IMR-90 (cell line): ENCODE data around the gene NACC2. TPM values are rescaled to one million over a fixed set of nuclear protein-coding genes. Genes with fewer than 3 reads are reported as not detected.

Source experiments
- ATAC-seq: fragments of 200-7000 bp; cut with Tn5 transposase; 2 replicates; pipeline ENCODE4 v1.9.1; 2020; ENCODE audit warnings: low read depth, mild to moderate bottlenecking, moderate library complexity
- BruUV-seq: library from RNA; stranded (reverse); fragments of 400-500 nt; replicated peaks from 2 replicates; lab custom pipeline; 2021; lab: Mats Ljungman, UMichigan
- CTCF ChIA-PET: fragments of 300-600 bp; formaldehyde crosslinking; extraction: SDS; loops from one replicate; lab custom pipeline; 2021; ENCODE audit warnings: antibody characterized with exemption; lab: Yijun Ruan, JAX
- POLR2A ChIA-PET: fragments of 300-600 bp; sonication (Branson Sonifier 250); formaldehyde crosslinking; loops from one replicate; lab custom pipeline; 2022; ENCODE audit warnings: antibody characterized with exemption; ENCODE audit not compliant: unreplicated experiment; lab: Charles Lee
- DNase-seq: peaks from one replicate; pipeline ENCODE4 v3.0.0; 2013
- H2AFZ ChIP-seq: replicated peaks from 2 replicates; pipeline ENCODE3; 2013; ENCODE audit warnings: low read length, mild to moderate bottlenecking; ENCODE audit not compliant: poor library complexity
- H2AK5ac ChIP-seq: 2 replicates; pipeline ENCODE4 v1.6.1; 2013; ENCODE audit warnings: low read depth, low read length, inconsistent platforms
- H2AK9ac ChIP-seq: replicated peaks from 2 replicates; pipeline ENCODE3; 2013; ENCODE audit warnings: mild to moderate bottlenecking, low read depth, low read length, moderate library complexity; ENCODE audit not compliant: poor library complexity
- H2BK120ac ChIP-seq: 2 replicates; pipeline ENCODE4 v1.6.1; 2013; ENCODE audit warnings: low read depth, low read length, inconsistent platforms
- H2BK15ac ChIP-seq: 3 replicates; pipeline ENCODE4 v1.6.1; 2013; ENCODE audit warnings: low read depth, low read length, inconsistent platforms
- H2BK20ac ChIP-seq: 2 replicates; pipeline ENCODE4 v1.6.1; 2013; ENCODE audit warnings: low read depth, mild to moderate bottlenecking, inconsistent platforms, low read length, moderate library complexity
- H2BK5ac ChIP-seq: 2 replicates; pipeline ENCODE4 v1.6.1; 2013; ENCODE audit warnings: mild to moderate bottlenecking, low read depth, low read length, inconsistent platforms; ENCODE audit not compliant: poor library complexity, severe bottlenecking
- H3K14ac ChIP-seq: replicated peaks from 2 replicates; pipeline ENCODE4 v1.6.1; 2013; ENCODE audit warnings: low read depth, low read length, inconsistent platforms
- H3K18ac ChIP-seq: 2 replicates; pipeline ENCODE4 v1.6.1; 2013; ENCODE audit warnings: low read depth, low read length, control low read depth
- H3K23ac ChIP-seq: 2 replicates; pipeline ENCODE4 v1.6.1; 2013; ENCODE audit warnings: low read depth, low read length, inconsistent platforms
- H3K27ac ChIP-seq: 2 replicates; pipeline ENCODE4 v1.5.1; 2013; ENCODE audit warnings: mild to moderate bottlenecking, control low read depth, low read length; ENCODE audit not compliant: insufficient read depth
- H3K27me3 ChIP-seq: 2 replicates; pipeline ENCODE4 v1.6.1; 2013; ENCODE audit warnings: low read length; ENCODE audit not compliant: control insufficient read depth, insufficient read depth
- H3K36me3 ChIP-seq: 2 replicates; pipeline ENCODE4 v1.6.1; 2013; ENCODE audit warnings: low read length, mixed read lengths; ENCODE audit not compliant: control insufficient read depth, insufficient read depth
- H3K4ac ChIP-seq: 2 replicates; pipeline ENCODE4 v1.6.1; 2013; ENCODE audit warnings: low read depth, low read length, inconsistent platforms
- H3K4me1 ChIP-seq: 2 replicates; pipeline ENCODE4 v1.6.1; 2013; ENCODE audit warnings: low read length, mixed read lengths; ENCODE audit not compliant: control insufficient read depth, insufficient read depth
- H3K4me2 ChIP-seq: 2 replicates; pipeline ENCODE4 v1.6.1; 2013; ENCODE audit warnings: low read depth, mild to moderate bottlenecking, control low read depth, low read length, moderate library complexity
- H3K4me3 ChIP-seq: 2 replicates; pipeline ENCODE4 v1.5.1; 2013; ENCODE audit warnings: low read depth, mild to moderate bottlenecking, control low read depth, low read length, moderate library complexity; ENCODE audit not compliant: insufficient read depth
- H3K56ac ChIP-seq: 2 replicates; pipeline ENCODE4 v1.6.1; 2013; ENCODE audit warnings: low read length, inconsistent platforms; ENCODE audit not compliant: insufficient read depth; ENCODE audit errors: extremely low read depth
- H3K79me1 ChIP-seq, 2 experiments: 2 replicates each; pipeline ENCODE4 v1.6.1; 2013; ENCODE audit warnings: low read length in 2 of 2, inconsistent platforms in 1 of 2, low read depth in 1 of 2
- H3K9ac ChIP-seq: 2 replicates; pipeline ENCODE4 v1.6.1; 2013; ENCODE audit warnings: low read depth, low read length, control low read depth
- H3K9me1 ChIP-seq: 2 replicates; pipeline ENCODE4 v1.6.1; 2013; ENCODE audit warnings: low read length, inconsistent platforms; ENCODE audit not compliant: insufficient read depth
- H3K9me3 ChIP-seq: 2 replicates; pipeline ENCODE4 v1.6.1; 2013; ENCODE audit warnings: low read length; ENCODE audit not compliant: control insufficient read depth, insufficient read depth
- H4K20me1 ChIP-seq: 2 replicates; pipeline ENCODE4 v1.6.1; 2013; ENCODE audit warnings: low read length, inconsistent platforms; ENCODE audit not compliant: insufficient read depth
- H4K5ac ChIP-seq: 2 replicates; pipeline ENCODE4 v1.6.1; 2013; ENCODE audit warnings: mild to moderate bottlenecking, low read depth, low read length, control low read depth
- H4K8ac ChIP-seq, 2 experiments: 2 replicates each; pipeline ENCODE4 v1.6.1; 2013; ENCODE audit warnings: low read depth in 2 of 2, low read length in 2 of 2, control low read depth in 1 of 2, inconsistent platforms in 1 of 2
- H4K91ac ChIP-seq: 2 replicates; pipeline ENCODE4 v1.6.1; 2013; ENCODE audit warnings: low read depth, low read length, inconsistent platforms; ENCODE audit not compliant: insufficient read depth
- CEBPB ChIP-seq: IDR thresholded peaks from 2 replicates; pipeline ENCODE4 v1.6.1; 2012; ENCODE audit warnings: low read depth, low read length, improper control_type of control experiment
- CHD1 ChIP-seq: IDR thresholded peaks from 2 replicates; pipeline ENCODE4 v1.6.1; 2012; ENCODE audit warnings: low read depth, low read length, improper control_type of control experiment
- ELK1 ChIP-seq: fragments of 150-350 bp; IDR thresholded peaks from 2 replicates; pipeline ENCODE4 v1.6.1; 2016; ENCODE audit warnings: low read depth, mild to moderate bottlenecking, low read length, moderate library complexity, borderline replicate concordance
- MAFK ChIP-seq: IDR thresholded peaks from 2 replicates; pipeline ENCODE4 v1.6.1; 2012; ENCODE audit warnings: low read depth, low read length, improper control_type of control experiment
- MAZ ChIP-seq: IDR thresholded peaks from 2 replicates; pipeline ENCODE4 v1.6.1; 2012; ENCODE audit warnings: low read depth, mild to moderate bottlenecking, low read length, improper control_type of control experiment, moderate library complexity, borderline replicate concordance
- MXI1 ChIP-seq: IDR thresholded peaks from 2 replicates; pipeline ENCODE4 v1.6.1; 2012; ENCODE audit warnings: low read depth, mild to moderate bottlenecking, low read length, moderate library complexity, borderline replicate concordance
- POLR2A ChIP-seq: IDR thresholded peaks from 2 replicates; pipeline ENCODE4 v1.6.1; 2012; ENCODE audit warnings: mild to moderate bottlenecking, low read depth, low read length
- RAD21 ChIP-seq: IDR thresholded peaks from 2 replicates; pipeline ENCODE4 v1.6.1; 2012; ENCODE audit warnings: low read length, improper control_type of control experiment
- RCOR1 ChIP-seq: IDR thresholded peaks from 2 replicates; pipeline ENCODE4 v1.6.1; 2012; ENCODE audit warnings: mild to moderate bottlenecking, low read length, improper control_type of control experiment; ENCODE audit not compliant: insufficient replicate concordance
- RFX5 ChIP-seq: IDR thresholded peaks from 2 replicates; pipeline ENCODE4 v1.8.0; 2012; ENCODE audit warnings: low read depth, mild to moderate bottlenecking, low read length, moderate library complexity
- USF2 ChIP-seq: fragments of 150-350 bp; IDR thresholded peaks from 2 replicates; pipeline ENCODE4 v1.6.1; 2017; ENCODE audit warnings: mild to moderate bottlenecking, antibody characterized with exemption, low read length, low read depth
- WGBS, 2 experiments: methylation state at CpG; one replicate each; pipeline versions ENCODE4 v1.1.5 to v1.1.7; 2013; ENCODE audit warnings: missing lambda C conversion rate in 2 of 2; ENCODE audit not compliant: insufficient read length in 1 of 2; ENCODE audit errors: extremely low coverage in 2 of 2; 5-methylcytosine and 5-hydroxymethylcytosine counted together
- dilution Hi-C: fragments of 300-500 bp; cut with HindIII; formaldehyde crosslinking; loops from one replicate; pipeline ENCODE4 v1.14.3; 2018; ENCODE audit warnings: low sequenced_read_pairs; ENCODE audit not compliant: unreplicated experiment
- in situ Hi-C: fragments of 300-500 bp; cut with MboI; formaldehyde crosslinking; loops from 3 replicates; pipeline ENCODE4 v1.14.3; 2019; ENCODE audit warnings: low sequenced_read_pairs, inconsistent platforms, mixed read lengths
- intact Hi-C: fragments of 100-400 bp; cut with micrococcal nuclease; formaldehyde crosslinking; loops from 2 replicates; pipeline ENCODE4 v1.10.0; 2022
- polyA plus RNA-seq, 3 experiments: library from polyadenylated mRNA; depleted of rRNA; stranded (reverse); fragments of >200 nt; gene quantifications; 2 replicates each; pipeline ENCODE4 v1.2.3, GENCODE V29; 2012; ENCODE audit warnings: low replicate concordance in 1 of 3
- total RNA-seq: library from RNA; depleted of rRNA; stranded (reverse); fragments of >200 nt; gene quantifications from 2 replicates; pipeline ENCODE4 v1.2.3, GENCODE V29; 2012

Gene NACC2
- total and polyA plus RNA-seq, 2 of the 4 experiments (the other 2 are of a cell fraction) = 7.9 to 19.0 TPM

GRCh38 chr9:136061405-136061804 lies 33.7 kb downstream of the NACC2 start:
- H2AFZ ChIP-seq = no peak overlapping the region
- no peak overlapping the region for H2AK9ac ChIP-seq
- ChIA-PET POLR2A (no interaction called here), CTCF (no interaction called here)
- H2BK15ac ChIP-seq = no peak overlapping the region
- peaks cover 91% of the 10 kb centered on the region for H4K20me1 ChIP-seq
- H2BK120ac ChIP-seq = no peak overlapping the region
- ATAC-seq (no peak), DNase-seq (no peak)
- H3K9me1 ChIP-seq = peaks cover 16% of the 10 kb centered on the region
- no peak overlapping the region for H3K14ac ChIP-seq
- dilution Hi-C loops (no loop called here), in situ Hi-C loops (no loop called here), intact Hi-C loops (no loop called here)
- no peak overlapping the region for H3K56ac ChIP-seq
- H3K27me3 ChIP-seq = no peaks in the 10 kb centered on the region
- TF ChIP-seq MAFK = no peak
- no peak for TF ChIP-seq ELK1
- TF ChIP-seq MXI1 = no peak
- no peak for TF ChIP-seq RCOR1
- TF ChIP-seq POLR2A = no peak
- no peak for TF ChIP-seq CEBPB
- TF ChIP-seq USF2 = no peak
- no peak for TF ChIP-seq RAD21
- no peak for TF ChIP-seq MAZ
- no peak for TF ChIP-seq RFX5
- no peak for TF ChIP-seq CHD1
- H4K91ac ChIP-seq = no peak overlapping the region
- peaks cover 25% of the 10 kb centered on the region for H3K4me1 ChIP-seq
- H2BK5ac ChIP-seq = no peak overlapping the region
- no peak overlapping the region for H3K18ac ChIP-seq
- H3K23ac ChIP-seq = no peak overlapping the region
- no peak overlapping the region for H4K5ac ChIP-seq
- no peak overlapping the region for H3K27ac ChIP-seq
- 82% methylated on average over 2 of the region's 11 CpGs; no CpG with 5 or more reads in 1 of the 2 experiments for WGBS, 2 experiments
- no peak overlapping the region for H3K4me3 ChIP-seq
- no peak overlapping the region for H4K8ac ChIP-seq
- no peaks in the 10 kb centered on the region; the same call in 1 of the 2 replicates for H3K36me3 ChIP-seq
- H2AK5ac ChIP-seq = peak overlapping the region; percentile 16; the same call in 1 of the 2 replicates
- no peak overlapping the region for H3K9ac ChIP-seq
- H3K4me2 ChIP-seq = no peak overlapping the region
- no TSS peak for BruUV-seq
- no peaks in the 10 kb centered on the region for H3K9me3 ChIP-seq
- H3K79me1 ChIP-seq = peaks cover 36 to 92% of the 10 kb centered on the region in 2 experiments
- no peak overlapping the region for H2BK20ac ChIP-seq
- H3K4ac ChIP-seq = no peak overlapping the region
